GM10266 (cell line): ENCODE measurements around the gene SOX11.
"Not testable (repeated sequence)": the region's sequence is repeated elsewhere in the genome, so short reads cannot be mapped to it uniquely, and the experiment has no call there.

Source experiments
- DNase-seq: peaks from one replicate; pipeline ENCODE4 v3.0.0; 2012; ENCODE audit errors: extremely low spot score
- TF ChIP-seq, protein P1 (sequence below): IDR thresholded peaks from 2 replicates; pipeline ENCODE4 v1.5.1; 2012; ENCODE audit warnings: mild to moderate bottlenecking, low read depth; ENCODE audit not compliant: control insufficient read depth, insufficient read depth; ENCODE audit errors: missing control alignments

Gene SOX11

DNA sequence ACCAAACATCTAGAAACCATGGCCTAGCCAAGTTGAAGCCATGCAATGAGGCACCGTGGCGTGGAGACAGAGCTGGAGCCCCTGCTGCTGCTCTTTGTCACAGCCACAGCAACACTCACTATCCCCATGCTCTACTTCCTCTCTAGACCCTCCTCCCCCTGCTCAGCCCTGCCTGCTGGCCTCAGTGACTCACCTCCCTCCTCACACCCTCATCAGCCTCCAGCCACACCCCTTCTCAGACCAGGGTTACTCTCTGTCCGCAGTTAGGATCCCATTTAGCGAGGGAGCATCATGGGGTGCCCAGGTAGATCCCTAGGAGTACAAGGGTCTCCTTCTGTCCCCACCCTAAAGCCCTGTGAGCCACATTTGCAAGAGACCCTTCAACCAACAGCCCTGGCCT is 25.4 kb upstream of the SOX11 start:
- TF ChIP-seq, protein P1, sequence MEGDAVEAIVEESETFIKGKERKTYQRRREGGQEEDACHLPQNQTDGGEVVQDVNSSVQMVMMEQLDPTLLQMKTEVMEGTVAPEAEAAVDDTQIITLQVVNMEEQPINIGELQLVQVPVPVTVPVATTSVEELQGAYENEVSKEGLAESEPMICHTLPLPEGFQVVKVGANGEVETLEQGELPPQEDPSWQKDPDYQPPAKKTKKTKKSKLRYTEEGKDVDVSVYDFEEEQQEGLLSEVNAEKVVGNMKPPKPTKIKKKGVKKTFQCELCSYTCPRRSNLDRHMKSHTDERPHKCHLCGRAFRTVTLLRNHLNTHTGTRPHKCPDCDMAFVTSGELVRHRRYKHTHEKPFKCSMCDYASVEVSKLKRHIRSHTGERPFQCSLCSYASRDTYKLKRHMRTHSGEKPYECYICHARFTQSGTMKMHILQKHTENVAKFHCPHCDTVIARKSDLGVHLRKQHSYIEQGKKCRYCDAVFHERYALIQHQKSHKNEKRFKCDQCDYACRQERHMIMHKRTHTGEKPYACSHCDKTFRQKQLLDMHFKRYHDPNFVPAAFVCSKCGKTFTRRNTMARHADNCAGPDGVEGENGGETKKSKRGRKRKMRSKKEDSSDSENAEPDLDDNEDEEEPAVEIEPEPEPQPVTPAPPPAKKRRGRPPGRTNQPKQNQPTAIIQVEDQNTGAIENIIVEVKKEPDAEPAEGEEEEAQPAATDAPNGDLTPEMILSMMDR = no peak

DNA sequence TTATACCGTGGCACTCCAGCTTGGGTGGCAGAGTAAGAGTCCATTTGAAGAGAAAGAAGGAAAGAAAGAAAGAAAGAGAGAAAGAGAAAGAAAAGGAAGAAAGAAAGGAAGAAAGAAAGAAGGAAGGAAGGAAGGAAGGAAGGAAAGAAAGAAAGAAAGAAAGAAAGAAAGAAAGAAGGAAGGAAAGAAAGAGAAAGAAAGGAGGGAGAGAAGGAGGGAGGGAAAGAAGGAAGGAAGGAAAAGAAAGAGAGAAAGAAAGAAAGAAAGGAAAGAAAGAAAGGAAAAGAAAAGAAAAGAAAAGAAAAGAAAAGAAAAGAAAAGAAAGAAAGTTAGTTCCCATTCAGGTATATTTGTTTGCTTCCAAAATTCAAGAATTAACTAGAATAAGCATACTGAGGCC is 24.5 kb upstream of the SOX11 start:
- DNase-seq = not testable (repeated sequence)

More for the DNA sequence above, 25.4 kb upstream of the SOX11 start:
- no peak for DNase-seq

DNA sequence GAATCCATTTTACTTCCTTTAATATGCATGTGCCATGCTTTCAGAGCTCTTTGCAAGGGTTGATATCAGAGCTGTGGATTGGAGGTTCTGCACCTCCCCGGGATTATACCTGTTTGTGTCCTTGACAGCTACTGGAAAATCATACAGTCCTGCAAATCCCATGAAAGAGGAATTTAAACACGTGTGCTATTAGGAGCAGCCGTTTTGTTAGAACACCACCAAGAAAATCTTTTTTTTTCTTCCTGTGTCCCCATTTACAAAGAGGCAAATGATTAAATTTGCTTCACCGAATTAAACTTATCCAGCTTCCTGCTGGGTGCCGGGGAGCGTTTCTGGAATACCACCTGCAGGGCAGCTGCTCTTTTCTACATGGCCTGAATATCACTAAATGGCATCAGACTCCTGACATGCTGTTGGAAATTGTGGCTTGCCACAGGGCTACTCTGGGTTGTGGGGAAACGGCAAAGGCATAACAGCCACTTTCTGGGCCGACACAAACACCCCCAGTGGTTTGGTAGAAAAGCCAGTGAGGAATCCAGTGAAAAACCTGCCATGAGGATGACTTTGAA is 23.4 kb upstream of the SOX11 start:
- TF ChIP-seq, protein P1 = no peak
- DNase-seq = no peak

DNA sequence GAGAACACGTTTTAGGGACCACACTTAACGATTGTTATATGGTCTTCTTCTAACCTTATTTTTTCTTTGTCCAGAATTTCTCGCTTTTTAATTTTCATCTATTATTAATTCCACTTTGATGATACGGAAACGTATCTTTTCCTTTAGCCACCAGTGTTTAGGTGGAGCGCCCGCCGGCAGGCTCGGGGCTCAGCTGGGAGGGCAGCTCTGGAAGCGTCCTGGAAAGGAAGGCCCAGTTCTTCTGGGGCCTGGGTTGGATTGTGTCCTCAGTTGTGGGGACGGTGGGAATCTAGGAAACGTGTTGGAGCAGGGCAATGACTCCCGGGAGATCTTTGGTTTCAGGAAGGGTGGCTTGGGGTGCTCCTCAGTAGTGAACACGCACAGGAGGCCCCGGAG is 19.4 kb upstream of the SOX11 start:
- TF ChIP-seq, protein P1 = no peak
- DNase-seq = no peak

DNA sequence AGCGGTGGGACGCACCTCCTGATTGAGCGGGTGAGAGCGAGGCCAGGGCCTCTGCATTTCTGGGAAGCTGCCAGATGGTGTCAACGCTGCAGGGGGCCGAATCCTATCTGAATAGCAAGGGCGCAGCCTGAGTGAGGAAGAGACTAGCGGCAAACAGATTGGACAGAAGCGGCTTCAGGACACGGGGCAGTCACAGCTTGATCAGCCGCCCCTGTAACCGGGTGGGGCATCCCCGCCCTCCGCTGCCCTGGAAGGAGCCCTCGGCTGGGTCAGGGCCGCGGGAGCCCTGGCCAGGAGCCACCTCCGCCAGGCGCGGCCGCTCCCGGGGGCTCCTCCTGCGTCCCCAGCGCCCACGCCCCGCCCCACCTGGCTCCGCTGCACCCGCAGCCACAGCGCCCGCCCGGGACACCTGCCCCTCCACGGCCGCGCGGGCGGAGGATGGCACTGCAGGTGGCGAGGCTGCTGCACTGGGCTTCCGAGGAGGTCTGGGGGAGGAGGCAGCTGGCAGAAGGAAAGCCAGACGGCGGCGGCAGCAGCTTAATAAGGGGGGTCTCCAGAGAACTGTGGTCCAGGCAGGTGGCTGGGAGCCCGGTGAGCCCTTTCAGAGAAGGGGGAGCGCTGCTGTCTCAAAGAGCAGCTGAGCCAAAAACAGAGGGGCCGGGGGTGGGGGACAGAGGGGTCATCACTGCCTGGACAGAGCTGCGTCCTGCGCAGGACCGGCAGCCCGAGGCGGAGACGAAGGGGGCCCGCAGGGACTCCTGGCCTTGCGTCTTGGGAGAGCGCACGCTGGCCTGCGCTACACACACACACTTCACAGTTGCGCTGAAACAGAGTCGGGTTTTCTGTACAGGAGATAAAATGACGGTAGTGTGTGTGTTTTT is 18.8 kb upstream of the SOX11 start:
- DNase-seq = no peak

DNA sequence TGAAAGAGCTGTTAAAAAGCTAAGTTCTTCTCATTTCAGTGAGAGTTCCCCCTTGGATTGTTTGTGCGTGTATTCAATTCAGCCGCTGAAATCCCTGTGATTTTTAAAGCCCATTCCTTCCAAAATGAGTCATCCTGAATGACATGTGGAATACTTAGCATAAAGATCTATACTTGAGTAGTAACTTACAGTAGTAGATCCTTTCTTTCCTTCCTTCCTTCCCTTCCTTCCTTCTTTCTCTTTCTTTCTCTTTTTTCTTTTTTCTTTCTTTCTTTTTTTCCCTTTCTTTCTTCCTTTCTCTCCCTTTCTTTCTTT is 18.2 kb upstream of the SOX11 start:
- TF ChIP-seq, protein P1 = no peak
- DNase-seq = no peak

More for the DNA sequence above, 18.8 kb upstream of the SOX11 start:
- TF ChIP-seq, protein P1 = no peak

DNA sequence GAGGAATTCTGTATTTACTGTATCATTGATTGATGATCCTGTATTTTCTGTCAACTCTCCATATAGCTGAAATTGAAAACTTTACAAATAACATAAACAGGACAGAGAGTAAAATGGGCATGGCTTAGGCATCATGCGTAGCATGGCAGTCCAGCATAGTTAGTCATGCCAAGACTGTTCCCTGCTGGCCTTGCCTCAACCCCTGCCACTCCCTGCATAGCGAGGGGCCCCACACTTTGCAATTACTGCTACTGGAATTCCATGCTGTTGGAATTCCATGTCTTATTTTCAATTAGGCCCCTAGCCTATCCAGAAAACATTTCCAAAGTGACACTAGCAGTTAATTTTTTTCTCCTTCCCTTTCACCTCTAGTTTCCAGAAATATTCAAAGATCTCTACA is 15.1 kb upstream of the SOX11 start:
- TF ChIP-seq, protein P1 = no peak
- no peak for DNase-seq
